GM12878 (cell line): ENCODE measurements around the gene ACTR2. TPM values are rescaled to one million over a fixed set of nuclear protein-coding genes. Genes with fewer than 3 reads are reported as not detected.

Experiments
- ATAC-seq: fragments of 200-7000 bp; cut with Tn5 transposase; 3 replicates; pipeline ENCODE4 v1.9.1; 2020; ENCODE audit warnings: mild to moderate bottlenecking, moderate library complexity
- BruUV-seq: library from RNA; stranded (reverse); fragments of 400-500 nt; replicated peaks from 2 replicates; lab custom pipeline; 2021; lab: Mats Ljungman, UMichigan
- CTCF ChIA-PET: fragments of 300-600 bp; sonication (Branson Sonifier 250); formaldehyde crosslinking; extraction: SDS; loops from one replicate; lab custom pipeline; 2021; ENCODE audit warnings: inconsistent platforms; lab: Yijun Ruan, JAX
- POLR2A ChIA-PET: fragments of 350-600 bp; formaldehyde crosslinking; extraction: SDS; loops from one replicate; lab custom pipeline; 2021; ENCODE audit warnings: inconsistent platforms; lab: Charles Lee
- RAD21 ChIA-PET: fragments of 300-600 bp; sonication (Branson Sonifier 250); formaldehyde crosslinking; loops from one replicate; lab custom pipeline; 2023; ENCODE audit warnings: antibody characterized with exemption; ENCODE audit not compliant: unreplicated experiment; lab: Charles Lee
- SMC1A ChIA-PET: fragments of 300-600 bp; sonication (Branson Sonifier 250); formaldehyde crosslinking; loops from one replicate; lab custom pipeline; 2023; ENCODE audit not compliant: unreplicated experiment, uncharacterized antibody; lab: Charles Lee
- DNase-seq: peaks from one replicate; pipeline ENCODE4 v3.0.0-alpha.2; 2011; ENCODE audit warnings: low read depth, low spot score
- FAIRE-seq: peaks from 3 replicates; lab custom pipeline; 2011; peaks lifted over from hg19 to GRCh38; lab: Jason Lieb, UNC
- H2AFZ ChIP-seq: 2 replicates; pipeline ENCODE4 v1.6.0; 2011; ENCODE audit warnings: low read depth, low read length, control low read depth; ENCODE audit not compliant: control insufficient read depth
- H3K27ac ChIP-seq: 2 replicates; pipeline ENCODE4 v1.5.1; 2011; ENCODE audit warnings: control low read depth; ENCODE audit not compliant: control insufficient read depth, insufficient read depth
- H3K27me3 ChIP-seq, 2 experiments: replicated peaks in 1 of 2; 2 replicates each; pipeline versions ENCODE4 v1.6.0 to v1.6.1; 2011; ENCODE audit warnings: low read length in 1 of 2; ENCODE audit not compliant: control insufficient read depth in 2 of 2, insufficient read depth in 2 of 2
- H3K36me3 ChIP-seq, 2 experiments: 2 replicates each; pipeline ENCODE4 v1.5.1; 2011; ENCODE audit warnings: low read length in 1 of 2; ENCODE audit not compliant: control insufficient read depth in 2 of 2, insufficient read depth in 2 of 2
- H3K4me1 ChIP-seq: 2 replicates; pipeline ENCODE4 v1.6.1; 2011; ENCODE audit warnings: mild to moderate bottlenecking, low read length, moderate library complexity, mixed read lengths; ENCODE audit not compliant: control insufficient read depth, insufficient read depth
- H3K4me2 ChIP-seq: 2 replicates; pipeline ENCODE4 v1.6.0; 2011; ENCODE audit warnings: control low read depth; ENCODE audit not compliant: control insufficient read depth, insufficient read depth
- H3K4me3 ChIP-seq: fragments of 200-600 bp; sonication (generic); 2 replicates; pipeline ENCODE4 v1.5.1; 2016
- H3K79me2 ChIP-seq: 2 replicates; pipeline ENCODE4 v1.6.0; 2011; ENCODE audit warnings: low read length; ENCODE audit not compliant: control insufficient read depth, insufficient read depth
- H3K9ac ChIP-seq: 2 replicates; pipeline ENCODE4 v1.8.0; 2011; ENCODE audit warnings: low read length, control low read depth, mixed read lengths; ENCODE audit not compliant: control insufficient read depth, insufficient read depth
- H3K9me3 ChIP-seq: replicated peaks from 3 replicates; pipeline ENCODE4 v1.5.1; 2011; ENCODE audit warnings: mild to moderate bottlenecking, low read length; ENCODE audit not compliant: control insufficient read depth, insufficient read depth
- H4K20me1 ChIP-seq: 2 replicates; pipeline ENCODE4 v1.6.0; 2011; ENCODE audit not compliant: control insufficient read depth, insufficient read depth
- CHD1 ChIP-seq: IDR thresholded peaks from 2 replicates; pipeline ENCODE4 v1.6.1; 2012; ENCODE audit warnings: low read depth, low read length, improper control_type of control experiment
- CTCF ChIP-seq, 3 experiments: IDR thresholded peaks in 2 of 3; conservative IDR thresholded peaks in 1 of 3; 2 replicates each; pipeline ENCODE4 v1.5.1; 2011; ENCODE audit warnings: low read depth in 3 of 3, low read length in 3 of 3, mild to moderate bottlenecking in 3 of 3, control low read depth in 2 of 3, moderate library complexity in 2 of 3, inconsistent platforms in 1 of 3, mixed read lengths in 1 of 3; ENCODE audit not compliant: control insufficient read depth in 2 of 3, insufficient read depth in 1 of 3; ENCODE audit errors: extremely low read depth in 1 of 3
- NR2C2 ChIP-seq: IDR thresholded peaks from 2 replicates; pipeline ENCODE4 v1.6.1; 2011; ENCODE audit warnings: borderline replicate concordance, low read depth; ENCODE audit not compliant: control insufficient read depth, insufficient read length
- NRF1 ChIP-seq: conservative IDR thresholded peaks from 2 replicates; pipeline ENCODE4 v1.6.1; 2011; ENCODE audit warnings: mild to moderate bottlenecking, low read depth, low read length, improper control_type of control experiment
- PML ChIP-seq: IDR thresholded peaks from 2 replicates; pipeline ENCODE4 v1.6.1; 2012; ENCODE audit warnings: low read length, inconsistent platforms
- POLR2A ChIP-seq: IDR thresholded peaks from 2 replicates; pipeline ENCODE4 v1.6.1; 2011; ENCODE audit warnings: low read depth, mild to moderate bottlenecking, low read length
- RELA ChIP-seq: fragments of 450-650 bp; IDR thresholded peaks from 2 replicates; pipeline ENCODE4 v1.8.0; 2014; ENCODE audit warnings: borderline replicate concordance; ENCODE audit not compliant: partially characterized antibody
- REST ChIP-seq: IDR thresholded peaks from 2 replicates; pipeline ENCODE4 v1.6.1; 2012; ENCODE audit warnings: mild to moderate bottlenecking, low read depth, low read length
- SMAD5 ChIP-seq: IDR thresholded peaks from 2 replicates; pipeline ENCODE4 v1.6.1; 2016; ENCODE audit warnings: antibody characterized with exemption, low read depth
- SMC3 ChIP-seq: IDR thresholded peaks from 2 replicates; pipeline ENCODE4 v1.6.1; 2011; ENCODE audit warnings: low read length, improper control_type of control experiment, borderline replicate concordance
- SREBF2 ChIP-seq: IDR thresholded peaks from 2 replicates; pipeline ENCODE4 v1.6.1; 2012; ENCODE audit warnings: mild to moderate bottlenecking, low read length
- ZBTB40 ChIP-seq: fragments of 450-650 bp; IDR thresholded peaks from 2 replicates; pipeline ENCODE4 v1.6.1; 2016; ENCODE audit warnings: mild to moderate bottlenecking, moderate library complexity, borderline replicate concordance
- WGBS: methylation state at CpG from one replicate; pipeline ENCODE4 v1.1.6; 2016; ENCODE audit warnings: low lambda C conversion rate; ENCODE audit not compliant: insufficient replicate concordance, insufficient coverage; ENCODE audit errors: missing lambda C conversion rate; 5-methylcytosine and 5-hydroxymethylcytosine counted together
- in situ Hi-C: fragments of 300-500 bp; cut with MboI; formaldehyde crosslinking; loops from 9 replicates; pipeline ENCODE4 v1.14.3; 2018; ENCODE audit warnings: mixed read lengths
- intact Hi-C: fragments of 100-400 bp; cut with micrococcal nuclease; formaldehyde crosslinking; loops from one replicate; pipeline ENCODE4 v1.14.2; 2022; ENCODE audit not compliant: unreplicated experiment
- polyA plus RNA-seq, 11 experiments: library from polyadenylated mRNA; depleted of rRNA in 4 of 11; unstranded in 6 of 11; stranded (reverse) in 5 of 11; fragments of >200 nt; fragmentation: Nextera tagmentation in 4 of 11; fragmentation: Illumina TruSeq in 1 of 11; extraction: Ambion mirVana in 4 of 11; extraction: Trizol in 1 of 11; gene quantifications; 1 replicate in 1 of 11; 2 replicates in 10 of 11; pipeline versions ENCODE4 v1.2.1 to v1.2.3, GENCODE V29; 2011 to 2016; ENCODE audit warnings: inconsistent platforms in 2 of 11, missing spikeins in 2 of 11, low read depth in 1 of 11
- total RNA-seq, 4 experiments: library from RNA; depleted of rRNA in 3 of 4; stranded (reverse); fragments of >200 nt in 3 of 4; fragmentation: Illumina TruSeq in 1 of 4; extraction: Trizol in 1 of 4; gene quantifications; 2 replicates each; pipeline versions ENCODE4 v1.2.1 to v1.2.3, GENCODE V29; 2013 to 2021

The ACTR2 gene
- total and polyA plus RNA-seq, 10 of the 15 experiments (the other 5 are each of a cell fraction or from before 2014, with no cell fraction given) = 94.2 to 401 (median 195) TPM

GRCh38 chr2:65240657-65241056 is 13.0 kb downstream of the ACTR2 start:
- H3K4me3 ChIP-seq = no peak overlapping the region
- H3K36me3 ChIP-seq = peaks cover 0 to 20% of the 10 kb centered on the region in 2 experiments; a peak in 2 of 4 replicates
- H3K4me1 ChIP-seq = no peaks in the 10 kb centered on the region
- RAD21 ChIA-PET = interaction anchor here (0.9 to 1.0 kb wide), 2 partner anchors 184 to 334 kb away, joined by 3 read pairs; no protein-coding TSS in a partner anchor
- no peak for DNase-seq
- TF ChIP-seq REST (no peak), SMC3 (no peak), POLR2A (no peak), ZBTB40 (no peak), CHD1 (no peak), NRF1 (no peak), RELA (no peak), SREBF2 (no peak), CTCF (IDR thresholded peaks at IDR 0.05 in 2 of 3, conservative IDR thresholded peaks at IDR 0.05 in 1 of 3; ENCODE audit: control insufficient read depth in 2 of 3, extremely low read depth in 1 of 3, insufficient read depth in 1 of 3, low read depth in 3 of 3, low read length in 3 of 3) (no peak), SMAD5 (no peak), NR2C2 (no peak), PML (no peak)
- TF ChIP-seq, all 136 proteins: peak for 0
- CTCF ChIA-PET = interaction anchor here (0.7 to 1.3 kb wide), 3 partner anchors 9 to 175 kb away, joined by 3 to 4 read pairs (median 4); no protein-coding TSS in a partner anchor
- Histone ChIP-seq H3K4me2 (no peak overlapping the region), H3K27me3 (no peaks in the 10 kb centered on the region), H3K79me2 (peaks cover 56% of the 10 kb centered on the region), H4K20me1 (no peaks in the 10 kb centered on the region; the same call in 1 of the 2 replicates), H3K27ac (no peak overlapping the region), H3K9me3 (no peaks in the 10 kb centered on the region), H2AFZ (no peak overlapping the region), H3K9ac (no peak overlapping the region)
- FAIRE-seq (peak; percentile 52), ATAC-seq (no peak)
- intact Hi-C loops = no loop called here
- SMC1A ChIA-PET = interaction anchor here (1.1 to 1.4 kb wide), 4 partner anchors 9 to 184 kb away, joined by 3 to 6 read pairs (median 4); no protein-coding TSS in a partner anchor
- 57% methylated on average over 3 of the region's 3 CpGs for WGBS
- in situ Hi-C loops = no loop called here
- POLR2A ChIA-PET = interaction anchor here (0.5 kb wide), 1 partner anchor 114 kb away, joined by 3 read pairs; no protein-coding TSS in a partner anchor
- BruUV-seq = TSS peak; percentile 25
